Common myeloid progenitor, CD34-positive (primary cell): Measurements from ENCODE around the gene ANAPC13.

Source experiments
- CTCF ChIA-PET: fragments of 350-600 bp; sonication (Branson Sonifier 250); formaldehyde crosslinking; loops from one replicate; lab custom pipeline; 2021; ENCODE audit warnings: antibody characterized with exemption; lab: Charles Lee
- POLR2A ChIA-PET: fragments of 350-600 bp; sonication (Branson Sonifier 250); formaldehyde crosslinking; loops from one replicate; lab custom pipeline; 2021; ENCODE audit warnings: antibody characterized with exemption; lab: Charles Lee
- DNase-seq, 3 donors: peaks; one replicate each; pipeline versions ENCODE4 v3.0.0 to v3.0.0-alpha.2; 2013
- H3K27ac ChIP-seq, 2 experiments: 1 replicate in 1 of 2; 2 replicates in 1 of 2; pipeline ENCODE4 v1.7.0; 2013; ENCODE audit warnings: inconsistent platforms in 2 of 2, low read length in 2 of 2, mild to moderate bottlenecking in 2 of 2, low read depth in 1 of 2, moderate library complexity in 1 of 2; ENCODE audit not compliant: severe bottlenecking in 2 of 2, insufficient read depth in 1 of 2, poor library complexity in 1 of 2
- H3K27me3 ChIP-seq, 5 experiments: replicated peaks in 2 of 5; 1 replicate in 3 of 5; 2 replicates in 2 of 5; pipeline versions ENCODE4 v1.6.1 to v1.7.0; 2013; ENCODE audit warnings: low read length in 4 of 5, mild to moderate bottlenecking in 2 of 5, moderate library complexity in 2 of 5, inconsistent platforms in 1 of 5; ENCODE audit not compliant: insufficient read depth in 5 of 5, control insufficient read depth in 4 of 5
- H3K36me3 ChIP-seq, 4 experiments: 1 replicate in 2 of 4; 2 replicates in 2 of 4; pipeline versions ENCODE4 v1.6.1 to v1.7.0; 2013; ENCODE audit warnings: low read length in 3 of 4, control low read depth in 1 of 4, mild to moderate bottlenecking in 1 of 4; ENCODE audit not compliant: control insufficient read depth in 4 of 4, insufficient read depth in 4 of 4
- H3K4me1 ChIP-seq, 4 experiments: 1 replicate in 3 of 4; 2 replicates in 1 of 4; pipeline versions ENCODE4 v1.6.1 to v1.7.1; 2013; ENCODE audit warnings: low read length in 3 of 4, mild to moderate bottlenecking in 3 of 4, control low read depth in 1 of 4, inconsistent platforms in 1 of 4, moderate library complexity in 1 of 4; ENCODE audit not compliant: control insufficient read depth in 4 of 4, insufficient read depth in 4 of 4; ENCODE audit errors: control extremely low read depth in 1 of 4
- H3K4me3 ChIP-seq, 7 experiments: 1 replicate in 4 of 7; 2 replicates in 3 of 7; pipeline versions ENCODE4 v1.5.1 to v1.7.0; 2013; ENCODE audit warnings: mild to moderate bottlenecking in 7 of 7, low read length in 6 of 7, moderate library complexity in 6 of 7, inconsistent platforms in 2 of 7, low read depth in 2 of 7, control low read depth in 1 of 7; ENCODE audit not compliant: insufficient read depth in 4 of 7, control insufficient read depth in 1 of 7; ENCODE audit errors: extremely low read depth in 1 of 7
- H3K9me3 ChIP-seq, 5 experiments: 1 replicate in 4 of 5; 2 replicates in 1 of 5; pipeline versions ENCODE4 v1.6.1 to v1.7.1; 2013; ENCODE audit warnings: low read length in 4 of 5, mild to moderate bottlenecking in 2 of 5, inconsistent platforms in 1 of 5, low read depth in 1 of 5, moderate library complexity in 1 of 5; ENCODE audit not compliant: control insufficient read depth in 4 of 5, insufficient read depth in 2 of 5; ENCODE audit errors: control extremely low read depth in 1 of 5
- WGBS: methylation state at CpG from one replicate; pipeline ENCODE4 v1.1.5; 2013; ENCODE audit not compliant: insufficient coverage; 5-methylcytosine and 5-hydroxymethylcytosine counted together

The ANAPC13 gene

DNA sequence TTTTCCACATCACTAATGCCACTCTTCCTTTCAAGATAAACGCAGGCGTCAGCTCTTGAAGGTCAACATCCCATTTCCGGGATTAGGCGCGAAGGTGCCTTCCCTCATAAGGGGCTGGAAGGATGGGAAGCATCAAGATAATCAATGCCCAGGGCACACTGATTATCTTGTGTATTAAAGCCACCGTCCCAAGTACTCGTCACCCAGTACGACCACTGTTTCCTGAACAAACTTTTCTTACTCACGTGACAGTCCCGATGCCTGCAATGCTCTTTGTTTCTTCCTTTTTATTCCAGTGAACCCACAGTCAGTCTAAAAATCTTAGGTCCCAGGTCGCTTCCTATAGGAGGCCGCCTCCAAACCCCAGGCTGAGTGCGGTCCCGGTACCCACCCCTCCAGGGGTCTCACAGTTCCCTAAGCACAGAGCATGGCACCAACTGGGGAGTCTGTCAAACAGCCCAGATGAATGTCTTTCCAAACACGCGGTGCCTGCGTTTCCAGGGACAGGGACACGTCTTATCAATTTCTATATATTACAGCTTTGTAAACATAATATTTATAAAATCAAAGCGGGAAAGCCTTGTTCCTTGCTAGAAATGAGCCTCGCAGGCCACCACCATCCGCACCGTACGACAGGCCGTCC lies 589 bp downstream of the ANAPC13 start:
- Histone ChIP-seq H3K9me3 (no peaks in the 10 kb centered on the region), H3K36me3 (peaks cover 14 to 25% (median 17%) of the 10 kb centered on the region in 4 experiments), H3K27me3 (no peaks in the 10 kb centered on the region), H3K4me3 (peak overlapping the region; percentile 72 to 95 (median 91)), H3K4me1 (peaks cover 37 to 47% (median 40%) of the 10 kb centered on the region in 4 experiments), H3K27ac (peak overlapping the region; percentile 90 to 95)
- under 1% methylated on average over 20 of the region's 24 CpGs for WGBS
- ChIA-PET POLR2A (no interaction called here), CTCF (interaction anchor here (1.0 to 6.5 kb wide), 4 partner anchors 9 to 177 kb away, joined by 3 to 34 read pairs (median 22); no protein-coding TSS in a partner anchor)
- peak; percentile 63 to 88 (median 79) for DNase-seq

DNA sequence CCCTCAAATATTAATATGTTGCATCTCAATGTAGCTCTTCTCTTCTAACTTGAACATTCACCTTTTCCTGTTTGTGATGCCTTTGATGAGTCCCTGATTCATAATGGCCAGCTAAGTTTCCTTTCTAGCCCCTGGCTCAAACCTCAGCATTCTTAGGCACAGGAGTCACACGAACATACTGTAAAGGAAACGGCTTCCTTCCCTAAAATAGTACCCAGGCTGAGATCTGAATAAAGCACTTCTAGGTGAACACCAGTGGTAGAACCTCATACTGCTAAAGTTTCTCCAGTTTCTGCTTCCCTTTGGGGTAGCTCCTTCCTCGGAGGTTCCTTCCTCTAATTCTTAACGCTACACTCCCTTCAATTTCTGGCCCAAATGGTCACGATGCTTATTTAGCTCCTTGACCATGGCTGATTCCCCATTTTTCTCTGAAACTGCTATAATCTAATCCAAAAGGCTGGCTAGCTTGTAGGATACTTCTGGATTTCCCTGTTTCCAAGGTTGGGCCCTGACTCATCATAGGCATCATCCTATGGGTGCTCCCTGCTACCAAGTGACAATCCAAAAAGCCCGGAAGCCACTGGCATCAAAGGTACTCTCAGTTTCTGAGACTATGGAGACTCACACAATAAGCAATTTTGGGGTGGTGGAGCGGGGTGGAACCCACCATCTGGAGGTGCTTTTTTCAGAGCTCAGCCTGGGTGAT lies 2.4 kb downstream of the ANAPC13 start:
- WGBS, result 31% methylated on average over 7 of the region's 7 CpGs
- ChIA-PET POLR2A (no interaction called here), CTCF (interaction anchor here (0.7 to 6.5 kb wide), 9 partner anchors 10 to 271 kb away, joined by 3 to 34 read pairs (median 4); no protein-coding TSS in a partner anchor)
- peaks cover 37 to 44% (median 40%) of the 10 kb centered on the region in 4 experiments for H3K4me1 ChIP-seq
- no peaks in the 10 kb centered on the region for H3K27me3 ChIP-seq
- peak overlapping the region in 1 of 2 experiments; percentile 37 for H3K27ac ChIP-seq
- DNase-seq, result peak in 2 of 3 donors; percentile 44
- peak overlapping the region in 4 of 7 experiments; percentile 32 to 53 (median 44) for H3K4me3 ChIP-seq
- H3K9me3 ChIP-seq, result no peaks in the 10 kb centered on the region
- H3K36me3 ChIP-seq, result peaks cover 15 to 38% (median 27%) of the 10 kb centered on the region in 4 experiments

DNA sequence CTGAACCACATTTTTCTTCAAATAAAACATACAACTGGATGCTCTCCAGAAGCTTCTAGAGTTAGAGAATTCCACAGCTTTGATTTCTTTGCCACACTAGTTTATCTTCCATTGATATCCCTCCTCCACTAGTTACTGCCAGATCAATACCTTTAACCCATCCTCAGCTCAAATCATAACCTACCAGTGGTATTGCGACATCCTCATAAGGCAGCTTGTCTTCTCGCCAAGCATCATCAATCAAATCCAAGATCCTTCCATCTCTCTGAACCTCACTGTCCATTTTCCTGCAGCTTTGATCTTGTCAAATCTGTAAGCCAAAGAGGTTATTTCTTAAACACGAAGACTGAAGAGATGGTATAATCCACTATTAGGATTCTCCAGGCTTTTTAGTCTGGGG lies 3.2 kb downstream of the ANAPC13 start:
- Histone ChIP-seq H3K4me3 (peak overlapping the region in 3 of 7 experiments; percentile 42 to 53 (median 46)), H3K27ac (no peak overlapping the region), H3K36me3 (peaks cover 15 to 45% (median 33%) of the 10 kb centered on the region in 4 experiments), H3K4me1 (peaks cover 31 to 39% (median 36%) of the 10 kb centered on the region in 4 experiments), H3K9me3 (no peaks in the 10 kb centered on the region), H3K27me3 (no peaks in the 10 kb centered on the region)
- POLR2A ChIA-PET, result no interaction called here
- WGBS, result 93% methylated on average over 3 of the region's 3 CpGs
- DNase-seq, result no peak
- CTCF ChIA-PET, result interaction anchor here (1.0 to 6.5 kb wide), 9 partner anchors 9 to 270 kb away, joined by 3 to 34 read pairs (median 6); no protein-coding TSS in a partner anchor

DNA sequence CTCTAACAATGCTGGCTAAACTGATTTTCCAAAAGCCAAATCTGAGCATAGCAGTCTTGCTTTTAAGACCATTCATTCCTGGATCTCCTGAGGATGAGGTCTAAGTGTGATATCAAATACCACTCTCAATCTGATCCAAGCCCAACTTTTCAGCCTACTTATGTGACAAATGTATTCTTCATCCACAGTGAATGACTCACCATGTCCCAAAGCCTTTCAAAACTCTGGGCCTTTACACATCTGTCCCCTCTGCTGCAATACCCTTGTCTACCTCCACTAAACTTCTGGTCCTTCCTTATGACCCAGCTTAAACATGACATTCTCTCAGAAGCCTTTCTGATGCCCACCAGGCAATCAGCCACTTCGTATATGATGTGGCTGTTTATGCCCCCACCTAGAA lies 4.6 kb downstream of the ANAPC13 start:
- Histone ChIP-seq H3K9me3 (no peaks in the 10 kb centered on the region), H3K4me1 (peaks cover 21 to 32% (median 28%) of the 10 kb centered on the region in 4 experiments), H3K4me3 (no peak overlapping the region), H3K27me3 (no peaks in the 10 kb centered on the region), H3K27ac (no peak overlapping the region), H3K36me3 (peaks cover 17 to 60% (median 44%) of the 10 kb centered on the region in 4 experiments)
- CTCF ChIA-PET, result interaction anchor here (0.6 to 6.5 kb wide), 10 partner anchors 8 to 269 kb away, joined by 3 to 34 read pairs (median 8); no protein-coding TSS in a partner anchor
- 100% methylated on average over 1 of the region's 1 CpG for WGBS
- DNase-seq, result peak in 2 of 3 donors; percentile 44 to 46
- POLR2A ChIA-PET, result no interaction called here

DNA sequence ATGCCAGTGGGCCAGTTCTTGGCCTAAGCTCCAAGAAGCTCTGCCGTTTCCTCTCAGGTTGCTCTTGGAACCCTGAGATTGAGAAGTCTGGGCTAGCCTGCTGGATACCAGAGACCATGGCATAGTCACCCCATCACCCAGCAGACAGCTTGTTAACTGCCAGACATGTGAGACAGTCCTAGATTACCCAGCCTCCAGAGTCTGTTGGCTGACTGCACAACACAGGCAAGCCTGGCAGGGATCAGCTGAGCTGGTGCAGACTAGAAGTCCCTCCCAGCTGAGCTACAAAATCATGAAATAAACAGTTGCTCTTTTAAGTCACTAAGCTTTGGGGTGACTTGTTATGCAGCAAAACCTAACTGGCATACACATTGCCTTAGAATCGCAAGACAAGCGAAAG lies 5.2 kb downstream of the ANAPC13 start:
- DNase-seq, result no peak
- Histone ChIP-seq H3K36me3 (peaks cover 17 to 64% (median 45%) of the 10 kb centered on the region in 4 experiments), H3K27ac (no peak overlapping the region), H3K4me1 (peaks cover 21 to 32% (median 28%) of the 10 kb centered on the region in 4 experiments), H3K27me3 (no peaks in the 10 kb centered on the region), H3K9me3 (no peaks in the 10 kb centered on the region), H3K4me3 (no peak overlapping the region)
- POLR2A ChIA-PET, result no interaction called here
- CTCF ChIA-PET, result interaction anchor here (0.6 to 6.5 kb wide), 10 partner anchors 9 to 268 kb away, joined by 3 to 30 read pairs (median 6); no protein-coding TSS in a partner anchor
- WGBS, result 100% methylated on average over 2 of the region's 3 CpGs

DNA sequence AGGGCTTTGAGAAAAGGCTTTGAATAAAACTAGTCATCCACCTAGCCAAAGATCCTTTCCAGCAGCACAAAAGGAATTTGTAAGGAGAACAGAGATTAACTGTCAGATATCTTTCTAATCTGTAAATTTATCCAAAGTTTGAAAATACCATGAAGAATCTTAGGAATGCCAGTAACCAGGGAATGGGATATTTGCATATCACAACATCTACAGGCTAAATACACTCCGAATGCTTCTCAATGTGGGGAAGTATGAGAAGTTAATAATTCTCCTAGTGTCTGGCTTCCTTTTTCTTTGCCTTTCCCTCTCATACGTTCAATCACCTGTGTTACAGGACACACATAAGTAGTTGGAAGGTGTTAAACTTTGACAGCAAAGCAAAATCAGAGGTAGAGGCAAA lies 7.8 kb downstream of the ANAPC13 start:
- H3K9me3 ChIP-seq, result no peaks in the 10 kb centered on the region
- CTCF ChIA-PET, result interaction anchor here (0.7 to 8.7 kb wide), 9 partner anchors 11 to 266 kb away, joined by 3 to 244 read pairs (median 4); no protein-coding TSS in a partner anchor
- DNase-seq, result no peak
- peaks cover 4 to 11% (median 5%) of the 10 kb centered on the region in 4 experiments for H3K4me1 ChIP-seq
- POLR2A ChIA-PET, result no interaction called here
- H3K27ac ChIP-seq, result no peak overlapping the region
- H3K4me3 ChIP-seq, result no peak overlapping the region
- peaks cover 17 to 64% (median 45%) of the 10 kb centered on the region in 4 experiments for H3K36me3 ChIP-seq
- no CpG with 5 or more reads among the region's 2 CpGs for WGBS
- no peaks in the 10 kb centered on the region for H3K27me3 ChIP-seq
